HepG2 (cell line): ENCODE data around the gene GLYATL1B. TPM values are rescaled to one million over a fixed set of nuclear protein-coding genes. Genes with fewer than 3 reads are reported as not detected.

Source experiments
- ARID5B ChIP-seq: IDR thresholded peaks from 2 replicates; pipeline ENCODE4 v1.4.0; 2020; ENCODE audit warnings: mild to moderate bottlenecking, missing genetic modification reagents
- ARNT2 ChIP-seq: sonication (generic); formaldehyde crosslinking; IDR thresholded peaks from 2 replicates; pipeline ENCODE4 v1.8.0; 2022; ENCODE audit warnings: mild to moderate bottlenecking, low read depth, missing genetic modification reagents, moderate library complexity
- ASH2L ChIP-seq: fragments of 300-600, 200-600 bp; sonication (generic); IDR thresholded peaks from 2 replicates; pipeline ENCODE4 v1.7.0; 2017; ENCODE audit warnings: low read depth, mild to moderate bottlenecking, moderate library complexity, mixed read lengths, low read length; ENCODE audit not compliant: insufficient read length
- CAMTA2 ChIP-seq: sonication (generic); formaldehyde crosslinking; IDR thresholded peaks from 2 replicates; pipeline ENCODE4 v1.4.0; 2020; ENCODE audit warnings: mild to moderate bottlenecking, missing genetic modification reagents, borderline replicate concordance
- CBX1 ChIP-seq: IDR thresholded peaks from one replicate; pipeline ENCODE4 v1.6.1; 2016; ENCODE audit warnings: antibody characterized with exemption, low read depth
- EED ChIP-seq: sonication (generic); formaldehyde crosslinking; IDR thresholded peaks from 2 replicates; pipeline ENCODE4 v1.5.0; 2020; ENCODE audit warnings: mild to moderate bottlenecking, missing genetic modification reagents
- HNRNPUL1 ChIP-seq: fragments of 200-400 bp; formaldehyde crosslinking; IDR thresholded peaks from 2 replicates; pipeline ENCODE4 v1.6.1; 2017; ENCODE audit warnings: low read depth, mild to moderate bottlenecking, low read length, moderate library complexity
- MNT ChIP-seq: fragments of 450-650 bp; IDR thresholded peaks from 2 replicates; pipeline ENCODE4 v1.6.1; 2016
- PATZ1 ChIP-seq: sonication (generic); formaldehyde crosslinking; IDR thresholded peaks from 2 replicates; pipeline ENCODE4 v1.4.0; 2020; ENCODE audit warnings: missing genetic modification reagents
- SP4 ChIP-seq: sonication (generic); formaldehyde crosslinking; IDR thresholded peaks from 2 replicates; pipeline ENCODE4 v1.8.1; 2023; ENCODE audit warnings: mild to moderate bottlenecking, missing genetic modification reagents
- SP5 ChIP-seq: IDR thresholded peaks from 2 replicates; pipeline ENCODE4 v1.6.1; 2016; ENCODE audit warnings: low read depth, borderline replicate concordance
- ZBTB33 ChIP-seq: sonication (generic); formaldehyde crosslinking; IDR thresholded peaks from 2 replicates; pipeline ENCODE4 v1.4.0; 2020; ENCODE audit warnings: missing genetic modification reagents
- ZNF101 ChIP-seq: sonication (generic); formaldehyde crosslinking; IDR thresholded peaks from 2 replicates; pipeline ENCODE4 v1.4.0; 2020; ENCODE audit warnings: mild to moderate bottlenecking, low read depth, missing genetic modification reagents, borderline replicate concordance
- ZNF841 ChIP-seq: sonication (generic); formaldehyde crosslinking; IDR thresholded peaks from 2 replicates; pipeline ENCODE4 v1.8.1; 2023; ENCODE audit warnings: missing genetic modification reagents, borderline replicate concordance
- polyA plus RNA-seq, 8 experiments: library from polyadenylated mRNA; depleted of rRNA in 3 of 8; stranded (reverse) in 7 of 8; unstranded in 1 of 8; fragments of >200 nt; fragmentation: Illumina TruSeq in 4 of 8; extraction: Trizol in 4 of 8; gene quantifications; 2 replicates each; pipeline versions ENCODE4 v1.2.1 to v1.2.3, GENCODE V29; 2011 to 2016; ENCODE audit warnings: low read depth in 4 of 8, missing spikeins in 1 of 8, mixed read lengths in 1 of 8; ENCODE audit not compliant: insufficient read depth in 1 of 8
- total RNA-seq, 5 experiments: library from RNA; depleted of rRNA; stranded (reverse); fragments of >200 nt; fragmentation: Illumina TruSeq; extraction: Trizol; gene quantifications; 2 replicates each; pipeline ENCODE4 v1.2.3, GENCODE V29; 2016; ENCODE audit warnings: low read depth in 1 of 5
- TF ChIP-seq, protein P1 (sequence below): sonication (generic); formaldehyde crosslinking; IDR thresholded peaks from 2 replicates; pipeline ENCODE4 v1.5.1; 2020; ENCODE audit warnings: missing genetic modification reagents, mild to moderate bottlenecking, borderline replicate concordance

Gene GLYATL1B
- total and polyA plus RNA-seq, 2 of the 13 experiments (the other 11 are each of a cell fraction or from before 2014, with no cell fraction given): not detected

- TF ChIP-seq EED (CRISPR knock-in tag) (peak; percentile 27; the same call in 1 of the 2 replicates), ARNT2 (CRISPR knock-in tag) (0 out of 2 replicates have a peak, but pooled peaks have one; percentile 64), SP5 (peak; percentile 28; the same call in 1 of the 2 replicates), SP4 (peak; percentile 46; the same call in 1 of the 2 replicates), CBX1 (no peak), PATZ1 (CRISPR knock-in tag) (peak; percentile 74), ZNF101 (CRISPR knock-in tag) (no peak), ARID5B (CRISPR knock-in tag) (peak; percentile 26; the same call in 1 of the 2 replicates), ASH2L (peak; percentile 99), ZNF841 (0 out of 2 replicates have a peak, but pooled peaks have one; percentile 37), MNT (no peak), CAMTA2 (CRISPR knock-in tag) (peak; percentile 83; the same call in 1 of the 2 replicates), HNRNPUL1 (no peak), ZBTB33 (CRISPR knock-in tag) (no peak)
- TF ChIP-seq, protein P1, sequence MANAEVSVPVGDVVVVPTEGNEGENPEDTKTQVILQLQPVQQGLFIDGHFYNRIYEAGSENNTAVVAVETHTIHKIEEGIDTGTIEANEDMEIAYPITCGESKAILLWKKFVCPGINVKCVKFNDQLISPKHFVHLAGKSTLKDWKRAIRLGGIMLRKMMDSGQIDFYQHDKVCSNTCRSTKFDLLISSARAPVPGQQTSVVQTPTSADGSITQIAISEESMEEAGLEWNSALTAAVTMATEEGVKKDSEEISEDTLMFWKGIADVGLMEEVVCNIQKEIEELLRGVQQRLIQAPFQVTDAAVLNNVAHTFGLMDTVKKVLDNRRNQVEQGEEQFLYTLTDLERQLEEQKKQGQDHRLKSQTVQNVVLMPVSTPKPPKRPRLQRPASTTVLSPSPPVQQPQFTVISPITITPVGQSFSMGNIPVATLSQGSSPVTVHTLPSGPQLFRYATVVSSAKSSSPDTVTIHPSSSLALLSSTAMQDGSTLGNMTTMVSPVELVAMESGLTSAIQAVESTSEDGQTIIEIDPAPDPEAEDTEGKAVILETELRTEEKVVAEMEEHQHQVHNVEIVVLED (CRISPR knock-in tag): peak; percentile 40; the same call in 1 of the 2 replicates
Measured at GRCh38 chr11:59142530-59143507, 56.7 kb downstream of the GLYATL1B start, which contains the start of gene FAM111A (continued).
